Measurements from ENCODE around the gene WDR86. TPM values are rescaled to one million over a fixed set of nuclear protein-coding genes. Genes with fewer than 3 reads are reported as not detected.

Gene WDR86
- total RNA-seq, 4 donors from 2014 or later = 8.3 to 51.2 (median 15.6) TPM

DNA sequence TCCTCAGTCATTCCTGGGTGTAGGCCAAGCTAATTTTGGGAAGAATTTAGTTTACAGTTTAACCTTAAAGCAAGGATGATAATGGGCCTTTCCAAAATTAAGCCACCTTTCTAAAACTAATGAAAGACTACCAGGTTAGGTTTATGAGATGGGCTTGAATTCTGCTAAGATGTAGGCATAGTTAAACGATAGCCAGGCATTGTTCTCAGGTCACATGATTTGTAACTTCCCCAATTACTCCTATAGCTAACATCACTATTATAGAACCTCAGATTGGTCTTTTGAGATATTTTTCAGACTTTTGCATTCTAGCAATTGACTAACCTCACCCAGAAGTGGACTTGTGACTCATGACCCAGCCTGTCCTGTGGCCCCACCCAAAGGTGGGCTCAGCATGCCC is 75.2 kb downstream of the WDR86 start:
- TF ChIP-seq, protein P1, sequence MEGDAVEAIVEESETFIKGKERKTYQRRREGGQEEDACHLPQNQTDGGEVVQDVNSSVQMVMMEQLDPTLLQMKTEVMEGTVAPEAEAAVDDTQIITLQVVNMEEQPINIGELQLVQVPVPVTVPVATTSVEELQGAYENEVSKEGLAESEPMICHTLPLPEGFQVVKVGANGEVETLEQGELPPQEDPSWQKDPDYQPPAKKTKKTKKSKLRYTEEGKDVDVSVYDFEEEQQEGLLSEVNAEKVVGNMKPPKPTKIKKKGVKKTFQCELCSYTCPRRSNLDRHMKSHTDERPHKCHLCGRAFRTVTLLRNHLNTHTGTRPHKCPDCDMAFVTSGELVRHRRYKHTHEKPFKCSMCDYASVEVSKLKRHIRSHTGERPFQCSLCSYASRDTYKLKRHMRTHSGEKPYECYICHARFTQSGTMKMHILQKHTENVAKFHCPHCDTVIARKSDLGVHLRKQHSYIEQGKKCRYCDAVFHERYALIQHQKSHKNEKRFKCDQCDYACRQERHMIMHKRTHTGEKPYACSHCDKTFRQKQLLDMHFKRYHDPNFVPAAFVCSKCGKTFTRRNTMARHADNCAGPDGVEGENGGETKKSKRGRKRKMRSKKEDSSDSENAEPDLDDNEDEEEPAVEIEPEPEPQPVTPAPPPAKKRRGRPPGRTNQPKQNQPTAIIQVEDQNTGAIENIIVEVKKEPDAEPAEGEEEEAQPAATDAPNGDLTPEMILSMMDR (IDR thresholded peaks at IDR 0.05; ENCODE audit: low read depth) = no peak

Small RNAs within 50 kb of the gene (small RNA-seq; reads per million reads assigned to genes)
- not detected for gene MIR3907

Other genes with a start within 250 kb of the WDR86 start
- gene GBX1, start 242.3 kb downstream of the WDR86 start, total RNA-seq = not detected
- gene ASB10, start 222.8 kb downstream of the WDR86 start, total RNA-seq = not detected
- not detected for gene H2BK1, start 199.6 kb downstream of the WDR86 start, total RNA-seq
- gene ABCF2, start 182.8 kb downstream of the WDR86 start, total RNA-seq = 10 to 100 TPM; 21.2 to 34.7 (median 29.3) TPM
- gene CHPF2, start 177.6 kb downstream of the WDR86 start, total RNA-seq = 10 to 100 TPM; 14.2 to 28.3 (median 24.3) TPM
- gene SMARCD3, start 161.3 kb downstream of the WDR86 start, total RNA-seq = 10 to 100 TPM; 15.9 to 38.2 (median 21.1) TPM
- gene NUB1, start 68.2 kb downstream of the WDR86 start, total RNA-seq = 10 to 100 TPM; 59.2 to 95.4 (median 66.1) TPM
- 1 to 10 TPM in 1 of 4 donors, not detected in 3; 1.3 TPM for gene CRYGN, start 30.1 kb upstream of the WDR86 start, total RNA-seq
- gene RHEB, start 109.9 kb upstream of the WDR86 start, total RNA-seq = 100 to 1,000 TPM in 3 of 4 donors, 10 to 100 TPM in 1; 98.1 to 132 (median 106) TPM

Data from subcutaneous adipose tissue (tissue), 4 donors.